ENCODE measurements around the gene LOXL1.
"Not testable (repeated sequence)": the region's sequence is repeated elsewhere in the genome, so short reads cannot be mapped to it uniquely, and the experiment has no call there.

Gene LOXL1

GRCh38 chr15:73954188-73955145 is 28.2 kb downstream of the LOXL1 start:
- no peak for DNase-seq

GRCh38 chr15:73955326-73955725 is 29.1 kb downstream of the LOXL1 start:
- no peak for DNase-seq

GRCh38 chr15:73955861-73956742 is 29.8 kb downstream of the LOXL1 start:
- DNase-seq: no peak

GRCh38 chr15:73956743-73957135 is 30.5 kb downstream of the LOXL1 start:
- DNase-seq: no peak

GRCh38 chr15:73957276-73957675 is 31.0 kb downstream of the LOXL1 start:
- no peak for DNase-seq

GRCh38 chr15:73957785-73958184 is 31.5 kb downstream of the LOXL1 start:
- DNase-seq: no peak

GRCh38 chr15:73959012-73959581 is 32.8 kb downstream of the LOXL1 start:
- DNase-seq: peak in 1 of 2 donors; percentile 17

GRCh38 chr15:73959801-73960200 is 33.5 kb downstream of the LOXL1 start:
- no peak for DNase-seq

GRCh38 chr15:73960472-73961070 is 34.3 kb downstream of the LOXL1 start:
- not testable (repeated sequence) for DNase-seq

- no peak for DNase-seq
These were observed 36.2 kb downstream of the LOXL1 start for GRCh38 chr15:73962433-73962832.

- DNase-seq: peak; percentile 90 to 92
These were observed 38.5 kb downstream of the LOXL1 start for GRCh38 chr15:73964736-73965093.

- DNase-seq: peak; percentile 70 to 73
These were observed 39.0 kb downstream of the LOXL1 start for GRCh38 chr15:73965094-73965757.

- DNase-seq: no peak
These were observed 39.5 kb downstream of the LOXL1 start for GRCh38 chr15:73965758-73966113.

- no peak for DNase-seq
These were observed 42.2 kb downstream of the LOXL1 start for GRCh38 chr15:73968461-73968860.

- no peak for DNase-seq
These were observed 43.0 kb downstream of the LOXL1 start for GRCh38 chr15:73969151-73969759.

GRCh38 chr15:73972984-73973682 is 46.9 kb downstream of the LOXL1 start:
- DNase-seq: peak; percentile 83 to 86

- not testable (repeated sequence) for DNase-seq
These were observed 47.5 kb downstream of the LOXL1 start for GRCh38 chr15:73973683-73974200.

GRCh38 chr15:73975440-73976125 is 49.3 kb downstream of the LOXL1 start:
- DNase-seq: not testable (repeated sequence)

GRCh38 chr15:73978896-73979295 is 52.6 kb downstream of the LOXL1 start:
- peak in 1 of 2 donors; percentile 6 for DNase-seq

- DNase-seq: peak in 1 of 2 donors; percentile 0
These were observed 53.4 kb downstream of the LOXL1 start for GRCh38 chr15:73979636-73980035.

Measured in stimulated activated CD4-positive, alpha-beta T cell treated with anti-CD3 and anti-CD28 coated beads, Interleukin-2, amount 100 ng/mL, for 24 hours (primary cell).